HCT116 (cell line): ENCODE results near the gene FBRS. TPM values are rescaled to one million over a fixed set of nuclear protein-coding genes. Genes with fewer than 3 reads are reported as not detected.

Experiments
- ATAC-seq: fragments of 200-7000 bp; cut with Tn5 transposase; 2 replicates; pipeline ENCODE4 v1.9.1; 2020; ENCODE audit warnings: mild to moderate bottlenecking, moderate library complexity
- BruUV-seq: library from RNA; stranded (reverse); fragments of 400-500 nt; replicated peaks from 2 replicates; lab custom pipeline; 2021; lab: Mats Ljungman, UMichigan
- CTCF ChIA-PET: fragments of 300-600 bp; sonication (Branson Sonifier 250); formaldehyde crosslinking; loops from one replicate; lab custom pipeline; 2021; ENCODE audit warnings: antibody characterized with exemption; lab: Charles Lee
- POLR2A ChIA-PET: fragments of 300-600, 350-600 bp; sonication (Branson Sonifier 250); formaldehyde crosslinking; loops from one replicate; lab custom pipeline; 2021; ENCODE audit warnings: antibody characterized with exemption; lab: Charles Lee
- RAD21 ChIA-PET, 2 experiments: fragments of 300-600 bp; sonication (Branson Sonifier 250); formaldehyde crosslinking; loops; one replicate each; lab custom pipeline; 2023; ENCODE audit warnings: low total read pairs in 2 of 2; ENCODE audit not compliant: uncharacterized antibody in 2 of 2, unreplicated experiment in 2 of 2, low non-redundant PET in 1 of 2; lab: Charles Lee
- DNase-seq: peaks from one replicate; pipeline ENCODE4 v3.0.0-alpha.2; 2010; ENCODE audit warnings: low read depth, low spot score
- H2AFZ ChIP-seq: fragments of 200-600 bp; shearing (Covaris generic), sonication (generic); 2 replicates; pipeline ENCODE4 v1.6.1; 2017; ENCODE audit warnings: low read depth, mixed run types, mixed read lengths, antibody characterized with exemption, low read length; ENCODE audit not compliant: poor library complexity, severe bottlenecking
- H3K27ac ChIP-seq: 2 replicates; pipeline ENCODE4 v1.5.1; 2012; ENCODE audit warnings: low read depth, low read length
- H3K27me3 ChIP-seq: fragments of 200-600 bp; sonication (generic); 2 replicates; pipeline ENCODE4 v1.6.1; 2016; ENCODE audit warnings: mixed run types, low read length, mixed read lengths; ENCODE audit not compliant: insufficient read depth
- H3K36me3 ChIP-seq, 2 experiments: fragments of 200-500 bp in 1 of 2; fragments of 200-600 bp in 1 of 2; sonication (Bioruptor generic) in 1 of 2; sonication (generic) in 1 of 2; 2 replicates each; pipeline versions ENCODE4 v1.5.1 to v1.6.1; 2014 to 2016; ENCODE audit warnings: low read length in 2 of 2, inconsistent platforms in 1 of 2, mixed read lengths in 1 of 2, mixed run types in 1 of 2; ENCODE audit not compliant: insufficient read depth in 2 of 2, control insufficient read depth in 1 of 2
- H3K4me1 ChIP-seq, 2 experiments: fragments of 200-600 bp in 1 of 2; sonication (generic) in 1 of 2; 2 replicates each; pipeline versions ENCODE4 v1.5.1 to v1.6.1; 2012 to 2017; ENCODE audit warnings: low read length in 2 of 2, inconsistent platforms in 1 of 2, mild to moderate bottlenecking in 1 of 2, mixed read lengths in 1 of 2, mixed run types in 1 of 2, moderate library complexity in 1 of 2; ENCODE audit not compliant: insufficient read depth in 2 of 2, control insufficient read depth in 1 of 2
- H3K4me2 ChIP-seq: fragments of 200-600 bp; sonication (generic); 2 replicates; pipeline ENCODE4 v1.6.1; 2017; ENCODE audit warnings: mixed run types, low read length, mixed read lengths
- H3K4me3 ChIP-seq, 2 experiments: fragments of 200-600 bp in 1 of 2; sonication (generic) in 1 of 2; replicated peaks in 1 of 2; 2 replicates each; pipeline ENCODE4 v1.5.1; 2011 to 2016; ENCODE audit warnings: low read length in 2 of 2, control low read depth in 1 of 2, low read depth in 1 of 2, mild to moderate bottlenecking in 1 of 2, mixed read lengths in 1 of 2, mixed run types in 1 of 2
- H3K79me2 ChIP-seq: fragments of 200-600 bp; sonication (generic); 2 replicates; pipeline ENCODE4 v1.6.1; 2017; ENCODE audit warnings: mild to moderate bottlenecking, mixed run types, low read length, moderate library complexity, mixed read lengths; ENCODE audit not compliant: insufficient read depth
- H3K9ac ChIP-seq: fragments of 200-600 bp; sonication (generic); 2 replicates; pipeline ENCODE4 v1.6.1; 2016; ENCODE audit warnings: low read length, mixed read lengths
- H3K9me2 ChIP-seq: fragments of 200-600 bp; sonication (generic), shearing (Covaris generic); 2 replicates; pipeline ENCODE4 v1.6.1; 2017; ENCODE audit warnings: mixed run types, mild to moderate bottlenecking, moderate library complexity; ENCODE audit not compliant: insufficient read depth
- H3K9me3 ChIP-seq, 2 experiments: fragments of 200-500 bp in 1 of 2; fragments of 200-600 bp in 1 of 2; sonication (Bioruptor generic) in 1 of 2; sonication (generic) in 1 of 2; 2 replicates each; pipeline ENCODE4 v1.6.1; 2014 to 2017; ENCODE audit warnings: low read length in 2 of 2, mixed read lengths in 2 of 2, inconsistent platforms in 1 of 2, low read depth in 1 of 2, mild to moderate bottlenecking in 1 of 2, mixed run types in 1 of 2, moderate library complexity in 1 of 2; ENCODE audit not compliant: control insufficient read depth in 1 of 2, insufficient read depth in 1 of 2
- H4K20me1 ChIP-seq: fragments of 200-600 bp; sonication (generic), shearing (Covaris generic); 2 replicates; pipeline ENCODE4 v1.6.1; 2017; ENCODE audit warnings: mixed run types, mild to moderate bottlenecking, moderate library complexity; ENCODE audit not compliant: insufficient read depth
- CBX3 ChIP-seq: IDR thresholded peaks from 2 replicates; pipeline ENCODE4 v1.6.1; 2012; ENCODE audit warnings: low read depth
- CEBPB ChIP-seq: IDR thresholded peaks from 2 replicates; pipeline ENCODE4 v1.6.1; 2012; ENCODE audit warnings: low read depth
- EGR1 ChIP-seq: IDR thresholded peaks from 2 replicates; pipeline ENCODE4 v1.6.1; 2012; ENCODE audit warnings: low read depth
- ELF1 ChIP-seq: IDR thresholded peaks from 2 replicates; pipeline ENCODE4 v1.6.1; 2012; ENCODE audit warnings: low read depth, borderline replicate concordance
- EZH2phosphoT487 ChIP-seq: fragments of 200-600 bp; IDR thresholded peaks from 2 replicates; pipeline ENCODE4 v1.6.1; 2018; ENCODE audit warnings: antibody characterized with exemption, borderline replicate concordance
- FOSL1 ChIP-seq: IDR thresholded peaks from 2 replicates; pipeline ENCODE4 v1.6.1; 2012; ENCODE audit warnings: low read depth
- POLR2A ChIP-seq: IDR thresholded peaks from 2 replicates; pipeline ENCODE4 v1.7.0; 2011; ENCODE audit warnings: borderline replicate concordance; ENCODE audit not compliant: insufficient read depth, insufficient read length; ENCODE audit errors: extremely low read depth
- POLR2AphosphoS5 ChIP-seq: IDR thresholded peaks from 2 replicates; pipeline ENCODE4 v1.6.1; 2011; ENCODE audit warnings: mild to moderate bottlenecking, low read depth, low read length, moderate library complexity
- RAD21 ChIP-seq: IDR thresholded peaks from 2 replicates; pipeline ENCODE4 v1.6.1; 2012; ENCODE audit warnings: low read depth, mild to moderate bottlenecking
- SP1 ChIP-seq: IDR thresholded peaks from 2 replicates; pipeline ENCODE4 v1.6.1; 2012; ENCODE audit warnings: low read depth
- SRF ChIP-seq: IDR thresholded peaks from 2 replicates; pipeline ENCODE4 v1.6.1; 2012; ENCODE audit warnings: low read depth
- TCF7L2 ChIP-seq: IDR thresholded peaks from 2 replicates; pipeline ENCODE4 v1.7.0; 2011; ENCODE audit warnings: borderline replicate concordance, inconsistent platforms; ENCODE audit not compliant: insufficient read depth, insufficient read length; ENCODE audit errors: extremely low read depth
- YY1 ChIP-seq: IDR thresholded peaks from 2 replicates; pipeline ENCODE4 v1.6.1; 2011; ENCODE audit warnings: low read length, low read depth, moderate library complexity, mild to moderate bottlenecking; ENCODE audit not compliant: insufficient replicate concordance; ENCODE audit errors: extremely low read depth
- ZNF274 ChIP-seq: fragments of 200-500 bp; sonication (Bioruptor generic); IDR thresholded peaks from 2 replicates; pipeline ENCODE4 v1.6.1; 2014; ENCODE audit warnings: mild to moderate bottlenecking, low read depth, low read length, inconsistent platforms
- intact Hi-C: fragments of 100-400 bp; cut with micrococcal nuclease; formaldehyde crosslinking; loops from 2 replicates; pipeline ENCODE4 v1.10.0; 2022
- total RNA-seq: library from RNA; stranded (reverse); gene quantifications from one replicate; pipeline ENCODE4 v1.2.1, GENCODE V29; 2021; ENCODE audit not compliant: unreplicated experiment
- TF ChIP-seq, protein P1 (sequence below): IDR thresholded peaks from 2 replicates; pipeline ENCODE4 v1.6.1; 2011; ENCODE audit warnings: mild to moderate bottlenecking, low read length, moderate library complexity; ENCODE audit not compliant: insufficient replicate concordance; ENCODE audit errors: extremely low read depth
- TF ChIP-seq, protein P2 (sequence below), 3 experiments: fragments of 200-600 bp in 1 of 3; sonication (generic) in 1 of 3; IDR thresholded peaks in 2 of 3; conservative IDR thresholded peaks in 1 of 3; 2 replicates each; pipeline ENCODE4 v1.5.1; 2012 to 2017; ENCODE audit warnings: low read depth in 2 of 3, low read length in 2 of 3, antibody characterized with exemption in 1 of 3, borderline replicate concordance in 1 of 3, control low read depth in 1 of 3, mild to moderate bottlenecking in 1 of 3, mixed read lengths in 1 of 3, mixed run types in 1 of 3, moderate library complexity in 1 of 3; ENCODE audit not compliant: insufficient read depth in 1 of 3
- TF ChIP-seq, protein P3 (sequence below): IDR thresholded peaks from 2 replicates; pipeline ENCODE4 v1.6.1; 2012
- TF ChIP-seq, protein P4 (sequence below): IDR thresholded peaks from 2 replicates; pipeline ENCODE4 v1.6.1; 2012; ENCODE audit warnings: low read depth
- TF ChIP-seq, protein P5 (sequence below): IDR thresholded peaks from 2 replicates; pipeline ENCODE4 v1.6.1; 2012

FBRS gene
- total RNA-seq, 1 experiment from 2014 or later: 65.3 TPM

DNA sequence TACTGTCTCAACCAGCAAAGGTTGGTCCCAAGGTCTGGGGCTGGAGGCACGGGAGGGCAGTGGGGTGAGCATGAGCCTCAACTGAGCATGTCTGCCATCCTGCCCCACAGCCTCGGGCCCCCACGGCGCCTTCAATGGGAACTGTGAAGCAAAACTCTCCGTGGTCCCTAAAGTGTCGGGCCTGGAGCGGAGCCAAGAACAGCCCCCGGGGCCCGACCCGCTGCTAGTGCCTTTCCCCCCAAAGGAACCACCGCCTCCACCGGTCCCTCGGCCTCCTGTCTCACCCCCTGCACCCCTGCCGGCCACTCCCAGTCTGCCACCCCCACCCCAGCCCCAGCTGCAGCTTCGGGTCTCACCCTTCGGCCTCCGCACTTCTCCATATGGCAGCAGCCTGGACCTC, 4.2 kb downstream of the FBRS start:
- Histone ChIP-seq H3K4me2 (no peak overlapping the region), H3K9me2 (no peaks in the 10 kb centered on the region), H3K36me3 (peaks cover 34 to 35% of the 10 kb centered on the region in 2 experiments), H3K9me3 (no peaks in the 10 kb centered on the region), H3K4me1 (peaks cover 9 to 16% of the 10 kb centered on the region in 2 experiments), H4K20me1 (no peaks in the 10 kb centered on the region), H3K9ac (no peak overlapping the region), H3K79me2 (peaks cover 42% of the 10 kb centered on the region), H3K4me3 (no peak overlapping the region), H2AFZ (no peak overlapping the region), H3K27ac (no peak overlapping the region), H3K27me3 (no peaks in the 10 kb centered on the region)
- ChIA-PET CTCF (no interaction called here), RAD21 (no interaction called here), POLR2A (no interaction called here)
- ATAC-seq (no peak), DNase-seq (no peak)
- no TSS peak for BruUV-seq
- no peak for TF ChIP-seq RAD21
- no peak for TF ChIP-seq ELF1
- no peak for TF ChIP-seq EGR1
- TF ChIP-seq, protein P1, sequence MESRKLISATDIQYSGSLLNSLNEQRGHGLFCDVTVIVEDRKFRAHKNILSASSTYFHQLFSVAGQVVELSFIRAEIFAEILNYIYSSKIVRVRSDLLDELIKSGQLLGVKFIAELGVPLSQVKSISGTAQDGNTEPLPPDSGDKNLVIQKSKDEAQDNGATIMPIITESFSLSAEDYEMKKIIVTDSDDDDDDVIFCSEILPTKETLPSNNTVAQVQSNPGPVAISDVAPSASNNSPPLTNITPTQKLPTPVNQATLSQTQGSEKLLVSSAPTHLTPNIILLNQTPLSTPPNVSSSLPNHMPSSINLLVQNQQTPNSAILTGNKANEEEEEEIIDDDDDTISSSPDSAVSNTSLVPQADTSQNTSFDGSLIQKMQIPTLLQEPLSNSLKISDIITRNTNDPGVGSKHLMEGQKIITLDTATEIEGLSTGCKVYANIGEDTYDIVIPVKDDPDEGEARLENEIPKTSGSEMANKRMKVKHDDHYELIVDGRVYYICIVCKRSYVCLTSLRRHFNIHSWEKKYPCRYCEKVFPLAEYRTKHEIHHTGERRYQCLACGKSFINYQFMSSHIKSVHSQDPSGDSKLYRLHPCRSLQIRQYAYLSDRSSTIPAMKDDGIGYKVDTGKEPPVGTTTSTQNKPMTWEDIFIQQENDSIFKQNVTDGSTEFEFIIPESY: no peak
- TF ChIP-seq ZNF274: no peak
- no peak for TF ChIP-seq SP1
- TF ChIP-seq, protein P2, sequence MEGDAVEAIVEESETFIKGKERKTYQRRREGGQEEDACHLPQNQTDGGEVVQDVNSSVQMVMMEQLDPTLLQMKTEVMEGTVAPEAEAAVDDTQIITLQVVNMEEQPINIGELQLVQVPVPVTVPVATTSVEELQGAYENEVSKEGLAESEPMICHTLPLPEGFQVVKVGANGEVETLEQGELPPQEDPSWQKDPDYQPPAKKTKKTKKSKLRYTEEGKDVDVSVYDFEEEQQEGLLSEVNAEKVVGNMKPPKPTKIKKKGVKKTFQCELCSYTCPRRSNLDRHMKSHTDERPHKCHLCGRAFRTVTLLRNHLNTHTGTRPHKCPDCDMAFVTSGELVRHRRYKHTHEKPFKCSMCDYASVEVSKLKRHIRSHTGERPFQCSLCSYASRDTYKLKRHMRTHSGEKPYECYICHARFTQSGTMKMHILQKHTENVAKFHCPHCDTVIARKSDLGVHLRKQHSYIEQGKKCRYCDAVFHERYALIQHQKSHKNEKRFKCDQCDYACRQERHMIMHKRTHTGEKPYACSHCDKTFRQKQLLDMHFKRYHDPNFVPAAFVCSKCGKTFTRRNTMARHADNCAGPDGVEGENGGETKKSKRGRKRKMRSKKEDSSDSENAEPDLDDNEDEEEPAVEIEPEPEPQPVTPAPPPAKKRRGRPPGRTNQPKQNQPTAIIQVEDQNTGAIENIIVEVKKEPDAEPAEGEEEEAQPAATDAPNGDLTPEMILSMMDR (IDR thresholded peaks at IDR 0.05 in 2 of 3, conservative IDR thresholded peaks at IDR 0.05 in 1 of 3; ENCODE audit: borderline replicate concordance in 1 of 3, insufficient read depth in 1 of 3, low read depth in 2 of 3, low read length in 2 of 3): no peak
- no peak for TF ChIP-seq CBX3
- TF ChIP-seq, protein P3, sequence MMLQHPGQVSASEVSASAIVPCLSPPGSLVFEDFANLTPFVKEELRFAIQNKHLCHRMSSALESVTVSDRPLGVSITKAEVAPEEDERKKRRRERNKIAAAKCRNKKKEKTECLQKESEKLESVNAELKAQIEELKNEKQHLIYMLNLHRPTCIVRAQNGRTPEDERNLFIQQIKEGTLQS: no peak
- no peak for TF ChIP-seq YY1
- no peak for TF ChIP-seq POLR2A
- no peak for TF ChIP-seq TCF7L2
- TF ChIP-seq, protein P4, sequence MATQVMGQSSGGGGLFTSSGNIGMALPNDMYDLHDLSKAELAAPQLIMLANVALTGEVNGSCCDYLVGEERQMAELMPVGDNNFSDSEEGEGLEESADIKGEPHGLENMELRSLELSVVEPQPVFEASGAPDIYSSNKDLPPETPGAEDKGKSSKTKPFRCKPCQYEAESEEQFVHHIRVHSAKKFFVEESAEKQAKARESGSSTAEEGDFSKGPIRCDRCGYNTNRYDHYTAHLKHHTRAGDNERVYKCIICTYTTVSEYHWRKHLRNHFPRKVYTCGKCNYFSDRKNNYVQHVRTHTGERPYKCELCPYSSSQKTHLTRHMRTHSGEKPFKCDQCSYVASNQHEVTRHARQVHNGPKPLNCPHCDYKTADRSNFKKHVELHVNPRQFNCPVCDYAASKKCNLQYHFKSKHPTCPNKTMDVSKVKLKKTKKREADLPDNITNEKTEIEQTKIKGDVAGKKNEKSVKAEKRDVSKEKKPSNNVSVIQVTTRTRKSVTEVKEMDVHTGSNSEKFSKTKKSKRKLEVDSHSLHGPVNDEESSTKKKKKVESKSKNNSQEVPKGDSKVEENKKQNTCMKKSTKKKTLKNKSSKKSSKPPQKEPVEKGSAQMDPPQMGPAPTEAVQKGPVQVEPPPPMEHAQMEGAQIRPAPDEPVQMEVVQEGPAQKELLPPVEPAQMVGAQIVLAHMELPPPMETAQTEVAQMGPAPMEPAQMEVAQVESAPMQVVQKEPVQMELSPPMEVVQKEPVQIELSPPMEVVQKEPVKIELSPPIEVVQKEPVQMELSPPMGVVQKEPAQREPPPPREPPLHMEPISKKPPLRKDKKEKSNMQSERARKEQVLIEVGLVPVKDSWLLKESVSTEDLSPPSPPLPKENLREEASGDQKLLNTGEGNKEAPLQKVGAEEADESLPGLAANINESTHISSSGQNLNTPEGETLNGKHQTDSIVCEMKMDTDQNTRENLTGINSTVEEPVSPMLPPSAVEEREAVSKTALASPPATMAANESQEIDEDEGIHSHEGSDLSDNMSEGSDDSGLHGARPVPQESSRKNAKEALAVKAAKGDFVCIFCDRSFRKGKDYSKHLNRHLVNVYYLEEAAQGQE: no peak
- TF ChIP-seq SRF: no peak
- TF ChIP-seq EZH2phosphoT487: no peak
- TF ChIP-seq, protein P5, sequence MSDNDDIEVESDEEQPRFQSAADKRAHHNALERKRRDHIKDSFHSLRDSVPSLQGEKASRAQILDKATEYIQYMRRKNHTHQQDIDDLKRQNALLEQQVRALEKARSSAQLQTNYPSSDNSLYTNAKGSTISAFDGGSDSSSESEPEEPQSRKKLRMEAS: no peak
- TF ChIP-seq CEBPB: no peak
- TF ChIP-seq FOSL1: no peak
- TF ChIP-seq POLR2AphosphoS5: no peak
- intact Hi-C loops: no loop called here
